Epithelial cell of proximal tubule (primary cell): Measurements from ENCODE around the gene ITM2C. TPM values are rescaled to one million over a fixed set of nuclear protein-coding genes. Genes with fewer than 3 reads are reported as not detected.

Source experiments
- DNase-seq: peaks from one replicate; pipeline ENCODE4 v3.0.0-alpha.2; 2011; ENCODE audit warnings: low read depth
- H3K4me3 ChIP-seq: 2 replicates; pipeline ENCODE4 v1.5.1; 2011; ENCODE audit warnings: low read depth, mild to moderate bottlenecking, low read length
- CTCF ChIP-seq: conservative IDR thresholded peaks from 2 replicates; pipeline ENCODE4 v1.5.1; 2012; ENCODE audit warnings: low read depth, mild to moderate bottlenecking, low read length
- total RNA-seq: library from RNA; depleted of rRNA; stranded (reverse); fragments of >200 nt; gene quantifications from 2 replicates; pipeline ENCODE4 v1.2.3, GENCODE V29; 2015

Gene ITM2C
- total RNA-seq, 1 donor from 2014 or later = 169 TPM

GRCh38 chr2:230908595-230909191, 44.0 kb downstream of the ITM2C start:
- no peak overlapping the region for H3K4me3 ChIP-seq
- TF ChIP-seq CTCF = no peak

GRCh38 chr2:230909841-230910545, 45.3 kb downstream of the ITM2C start:
- no peak overlapping the region for H3K4me3 ChIP-seq
- no peak for DNase-seq
- TF ChIP-seq CTCF = no peak

More at GRCh38 chr2:230908595-230909191, 44.0 kb downstream of the ITM2C start:
- peak; percentile 76 for DNase-seq

GRCh38 chr2:230910546-230911177, 45.9 kb downstream of the ITM2C start:
- DNase-seq = no peak
- H3K4me3 ChIP-seq = no peak overlapping the region
- TF ChIP-seq CTCF = no peak

GRCh38 chr2:230912046-230912445, 47.3 kb downstream of the ITM2C start:
- no peak overlapping the region for H3K4me3 ChIP-seq
- DNase-seq = no peak
- TF ChIP-seq CTCF = no peak

GRCh38 chr2:230912724-230913123, 48.0 kb downstream of the ITM2C start:
- no peak for DNase-seq
- no peak for TF ChIP-seq CTCF
- no peak overlapping the region for H3K4me3 ChIP-seq

- DNase-seq = no peak
- H3K4me3 ChIP-seq = no peak overlapping the region
- TF ChIP-seq CTCF = peak; percentile 62
Measured at GRCh38 chr2:230913406-230914143, 48.8 kb downstream of the ITM2C start.
